ENCODE data around the gene ADGRV1. TPM values are rescaled to one million over a fixed set of nuclear protein-coding genes. Genes with fewer than 3 reads are reported as not detected.

ADGRV1 gene
- total and polyA plus RNA-seq, 7 experiments from 2014 or later: 0.32 to 1.1 TPM; not detected in 5

- peaks cover 6 to 29% (median 21%) of the 10 kb centered on the region in 7 donors for H3K4me1 Mint-ChIP-seq
- H3K36me3 Mint-ChIP-seq: no peaks in the 10 kb centered on the region
- Histone ChIP-seq H3K27ac (ENCODE audit: low read depth, low read length) (no peak overlapping the region), H3K4me3 (ENCODE audit: low read length) (no peak overlapping the region), H3K27me3 (ENCODE audit: control insufficient read depth in 2 of 2, insufficient read depth in 2 of 2, low read length in 2 of 2) (no peaks in the 10 kb centered on the region), H3K36me3 (ENCODE audit: control insufficient read depth in 2 of 3, insufficient read depth in 3 of 3, low read length in 3 of 3) (no peaks in the 10 kb centered on the region), H3K9me3 (ENCODE audit: control insufficient read depth in 2 of 3, low read length in 3 of 3) (no peaks in the 10 kb centered on the region), H3K4me1 (ENCODE audit: control insufficient read depth in 2 of 2, insufficient read depth in 2 of 2, low read length in 2 of 2) (peaks cover 0 to 16% of the 10 kb centered on the region in 2 donors)
- DNase-seq: no peak
- POLR2A ChIA-PET: no interaction called here
- no peak overlapping the region for H3K4me3 Mint-ChIP-seq
- intact Hi-C loops (cut with micrococcal nuclease): no loop called here
- ATAC-seq: no peak
- CTCF ChIA-PET: no interaction called here
- peaks cover 4 to 48% (median 28%) of the 10 kb centered on the region in 5 donors for H3K27me3 Mint-ChIP-seq
- no peak overlapping the region for H3K27ac Mint-ChIP-seq
- no peaks in the 10 kb centered on the region for H3K9me3 Mint-ChIP-seq
Observed at GRCh38 chr5:90877049-90877448, 318.5 kb downstream of the ADGRV1 start.

- CTCF ChIA-PET: interaction anchor here (0.5 kb wide), 1 partner anchor 544 kb away, joined by 4 read pairs; no protein-coding TSS in a partner anchor
- peaks cover 4 to 43% (median 28%) of the 10 kb centered on the region in 5 donors for H3K27me3 Mint-ChIP-seq
Observed at GRCh38 chr5:90878081-90878480, 319.5 kb downstream of the ADGRV1 start.

GRCh38 chr5:90878549-90879196, 320.1 kb downstream of the ADGRV1 start:
- no peaks in the 10 kb centered on the region for H3K9me3 Mint-ChIP-seq
- no peaks in the 10 kb centered on the region for H3K36me3 Mint-ChIP-seq
- Histone ChIP-seq H3K9me3 (ENCODE audit: control insufficient read depth in 2 of 3, low read length in 3 of 3) (no peaks in the 10 kb centered on the region), H3K27ac (ENCODE audit: low read depth, low read length) (no peak overlapping the region), H3K4me1 (ENCODE audit: control insufficient read depth in 2 of 2, insufficient read depth in 2 of 2, low read length in 2 of 2) (peaks cover 0 to 7% of the 10 kb centered on the region in 2 donors), H3K36me3 (ENCODE audit: control insufficient read depth in 2 of 3, insufficient read depth in 3 of 3, low read length in 3 of 3) (no peaks in the 10 kb centered on the region), H3K27me3 (ENCODE audit: control insufficient read depth in 2 of 2, insufficient read depth in 2 of 2, low read length in 2 of 2) (no peaks in the 10 kb centered on the region), H3K4me3 (ENCODE audit: low read length) (no peak overlapping the region)
- no peak overlapping the region for H3K27ac Mint-ChIP-seq
- intact Hi-C loops (cut with micrococcal nuclease): no loop called here
- no peak overlapping the region for H3K4me3 Mint-ChIP-seq
- no peak for ATAC-seq
- peaks cover 0 to 13% (median 8%) of the 10 kb centered on the region in 7 donors for H3K4me1 Mint-ChIP-seq
- ChIA-PET CTCF (interaction anchor here (0.5 kb wide), 1 partner anchor 543 kb away, joined by 4 read pairs; no protein-coding TSS in a partner anchor), POLR2A (no interaction called here)
- H3K27me3 Mint-ChIP-seq: peaks cover 7 to 45% (median 28%) of the 10 kb centered on the region in 5 donors
- DNase-seq: no peak

More at GRCh38 chr5:90878081-90878480, 319.5 kb downstream of the ADGRV1 start:
- DNase-seq (no peak), ATAC-seq (no peak)
- peaks cover 3 to 19% (median 12%) of the 10 kb centered on the region in 7 donors for H3K4me1 Mint-ChIP-seq
- Histone ChIP-seq H3K36me3 (ENCODE audit: control insufficient read depth in 2 of 3, insufficient read depth in 3 of 3, low read length in 3 of 3) (no peaks in the 10 kb centered on the region), H3K4me1 (ENCODE audit: control insufficient read depth in 2 of 2, insufficient read depth in 2 of 2, low read length in 2 of 2) (peaks cover 0 to 13% of the 10 kb centered on the region in 2 donors), H3K27me3 (ENCODE audit: control insufficient read depth in 2 of 2, insufficient read depth in 2 of 2, low read length in 2 of 2) (no peaks in the 10 kb centered on the region), H3K4me3 (ENCODE audit: low read length) (no peak overlapping the region), H3K27ac (ENCODE audit: low read depth, low read length) (no peak overlapping the region), H3K9me3 (ENCODE audit: control insufficient read depth in 2 of 3, low read length in 3 of 3) (no peaks in the 10 kb centered on the region)
- no peaks in the 10 kb centered on the region for H3K36me3 Mint-ChIP-seq
- intact Hi-C loops (cut with micrococcal nuclease): no loop called here
- POLR2A ChIA-PET: no interaction called here
- no peak overlapping the region for H3K4me3 Mint-ChIP-seq
- no peak overlapping the region for H3K27ac Mint-ChIP-seq
- no peaks in the 10 kb centered on the region for H3K9me3 Mint-ChIP-seq

GRCh38 chr5:90881626-90882150, 323.1 kb downstream of the ADGRV1 start:
- H3K27me3 Mint-ChIP-seq: peaks cover 11 to 44% (median 23%) of the 10 kb centered on the region in 5 donors

GRCh38 chr5:90882448-90882847, 323.9 kb downstream of the ADGRV1 start:
- Mint-ChIP-seq H3K27me3 (peaks cover 10 to 38% (median 25%) of the 10 kb centered on the region in 5 donors), H3K4me1 (no peaks in the 10 kb centered on the region), H3K27ac (no peak overlapping the region), H3K4me3 (no peak overlapping the region), H3K9me3 (no peaks in the 10 kb centered on the region), H3K36me3 (no peaks in the 10 kb centered on the region)
- Histone ChIP-seq H3K36me3 (ENCODE audit: control insufficient read depth in 2 of 3, insufficient read depth in 3 of 3, low read length in 3 of 3) (no peaks in the 10 kb centered on the region), H3K4me3 (ENCODE audit: low read length) (no peak overlapping the region), H3K9me3 (ENCODE audit: control insufficient read depth in 2 of 3, low read length in 3 of 3) (no peaks in the 10 kb centered on the region), H3K27ac (ENCODE audit: low read depth, low read length) (no peak overlapping the region), H3K4me1 (ENCODE audit: control insufficient read depth in 2 of 2, insufficient read depth in 2 of 2, low read length in 2 of 2) (no peaks in the 10 kb centered on the region), H3K27me3 (ENCODE audit: control insufficient read depth in 2 of 2, insufficient read depth in 2 of 2, low read length in 2 of 2) (no peaks in the 10 kb centered on the region)
- ChIA-PET POLR2A (no interaction called here), CTCF (no interaction called here)
- ATAC-seq (no peak), DNase-seq (no peak)
- intact Hi-C loops (cut with micrococcal nuclease): no loop called here

More at GRCh38 chr5:90881626-90882150, 323.1 kb downstream of the ADGRV1 start:
- no peaks in the 10 kb centered on the region for H3K36me3 Mint-ChIP-seq
- intact Hi-C loops (cut with micrococcal nuclease): no loop called here
- Histone ChIP-seq H3K9me3 (ENCODE audit: control insufficient read depth in 2 of 3, low read length in 3 of 3) (no peaks in the 10 kb centered on the region), H3K4me1 (ENCODE audit: control insufficient read depth in 2 of 2, insufficient read depth in 2 of 2, low read length in 2 of 2) (no peaks in the 10 kb centered on the region), H3K27ac (ENCODE audit: low read depth, low read length) (no peak overlapping the region), H3K36me3 (ENCODE audit: control insufficient read depth in 2 of 3, insufficient read depth in 3 of 3, low read length in 3 of 3) (no peaks in the 10 kb centered on the region), H3K4me3 (ENCODE audit: low read length) (no peak overlapping the region), H3K27me3 (ENCODE audit: control insufficient read depth in 2 of 2, insufficient read depth in 2 of 2, low read length in 2 of 2) (no peaks in the 10 kb centered on the region)
- no peaks in the 10 kb centered on the region for H3K9me3 Mint-ChIP-seq
- ATAC-seq: no peak
- H3K4me1 Mint-ChIP-seq: no peaks in the 10 kb centered on the region
- no peak overlapping the region for H3K27ac Mint-ChIP-seq
- H3K4me3 Mint-ChIP-seq: no peak overlapping the region
- DNase-seq: no peak
- ChIA-PET POLR2A (no interaction called here), CTCF (interaction anchor here (2.2 kb wide), 1 partner anchor 15 kb away, joined by 7 read pairs; no protein-coding TSS in a partner anchor)

- no peaks in the 10 kb centered on the region for H3K36me3 ChIP-seq (ENCODE audit: control insufficient read depth in 2 of 3, insufficient read depth in 3 of 3, low read length in 3 of 3)
- Mint-ChIP-seq H3K27me3 (peaks cover 4 to 25% (median 11%) of the 10 kb centered on the region in 5 donors), H3K4me3 (no peak overlapping the region), H3K27ac (no peak overlapping the region), H3K4me1 (no peaks in the 10 kb centered on the region), H3K9me3 (no peaks in the 10 kb centered on the region), H3K36me3 (no peaks in the 10 kb centered on the region)
- CTCF ChIA-PET: no interaction called here
- DNase-seq: no peak
- no peaks in the 10 kb centered on the region for H3K4me1 ChIP-seq (ENCODE audit: control insufficient read depth in 2 of 2, insufficient read depth in 2 of 2, low read length in 2 of 2)
- no peaks in the 10 kb centered on the region for H3K27me3 ChIP-seq (ENCODE audit: control insufficient read depth in 2 of 2, insufficient read depth in 2 of 2, low read length in 2 of 2)
- H3K4me3 ChIP-seq (ENCODE audit: low read length): no peak overlapping the region
- POLR2A ChIA-PET: no interaction called here
- no peaks in the 10 kb centered on the region for H3K9me3 ChIP-seq (ENCODE audit: control insufficient read depth in 2 of 3, low read length in 3 of 3)
- intact Hi-C loops (cut with micrococcal nuclease): no loop called here
- ATAC-seq: no peak
- H3K27ac ChIP-seq (ENCODE audit: low read depth, low read length): no peak overlapping the region
Observed at GRCh38 chr5:90885180-90885868, 326.7 kb downstream of the ADGRV1 start.

Data from naive thymus-derived CD4-positive, alpha-beta T cell (primary cell).